ENCODE results near the gene DPRX.

The DPRX gene

GRCh38 chr19:53671663-53672062 is 39.9 kb downstream of the DPRX start:
- H3K4me3 ChIP-seq (ENCODE audit: low read length) = no peak overlapping the region
- H3K9ac ChIP-seq (ENCODE audit: low read length) = no peak overlapping the region
- no peaks in the 10 kb centered on the region for H3K4me1 ChIP-seq (ENCODE audit: control insufficient read depth, insufficient read depth, low read length)
- H3K27me3 ChIP-seq (ENCODE audit: control insufficient read depth, insufficient read depth, low read length) = no peaks in the 10 kb centered on the region
- no peaks in the 10 kb centered on the region for H3K36me3 ChIP-seq (ENCODE audit: control insufficient read depth, insufficient read depth, low read length)
- no peak overlapping the region for H3K27ac ChIP-seq (ENCODE audit: low read depth, low read length)

Measured in rectal smooth muscle tissue (tissue), 1 donor.